A549 (cell line): Measurements from ENCODE around the gene BICD2.

Source experiments
- CTCF ChIP-seq: fragments of >200 bp; sonication (Bioruptor Twin); formaldehyde crosslinking; IDR thresholded peaks from 3 replicates; pipeline ENCODE4 v1.5.1; 2016
- TF ChIP-seq, protein P1 (sequence below): fragments of 250-450 bp; sonication (Bioruptor Pico); IDR thresholded peaks from 2 replicates; pipeline ENCODE4 v1.5.0; 2020; ENCODE audit warnings: low read depth, mild to moderate bottlenecking, moderate library complexity
- TF ChIP-seq, protein P2 (sequence below): fragments of 250-450 bp; sonication (Bioruptor Pico); IDR thresholded peaks from 2 replicates; pipeline ENCODE4 v1.5.0; 2021; ENCODE audit warnings: mild to moderate bottlenecking, moderate library complexity, borderline replicate concordance

GRCh38 chr9:92728831-92729734, 35.5 kb downstream of the BICD2 start:
- TF ChIP-seq CTCF = no peak
- TF ChIP-seq, protein P1, sequence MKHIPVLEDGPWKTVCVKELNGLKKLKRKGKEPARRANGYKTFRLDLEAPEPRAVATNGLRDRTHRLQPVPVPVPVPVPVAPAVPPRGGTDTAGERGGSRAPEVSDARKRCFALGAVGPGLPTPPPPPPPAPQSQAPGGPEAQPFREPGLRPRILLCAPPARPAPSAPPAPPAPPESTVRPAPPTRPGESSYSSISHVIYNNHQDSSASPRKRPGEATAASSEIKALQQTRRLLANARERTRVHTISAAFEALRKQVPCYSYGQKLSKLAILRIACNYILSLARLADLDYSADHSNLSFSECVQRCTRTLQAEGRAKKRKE (CRISPR knock-in tag) = no peak
- TF ChIP-seq, protein P2, sequence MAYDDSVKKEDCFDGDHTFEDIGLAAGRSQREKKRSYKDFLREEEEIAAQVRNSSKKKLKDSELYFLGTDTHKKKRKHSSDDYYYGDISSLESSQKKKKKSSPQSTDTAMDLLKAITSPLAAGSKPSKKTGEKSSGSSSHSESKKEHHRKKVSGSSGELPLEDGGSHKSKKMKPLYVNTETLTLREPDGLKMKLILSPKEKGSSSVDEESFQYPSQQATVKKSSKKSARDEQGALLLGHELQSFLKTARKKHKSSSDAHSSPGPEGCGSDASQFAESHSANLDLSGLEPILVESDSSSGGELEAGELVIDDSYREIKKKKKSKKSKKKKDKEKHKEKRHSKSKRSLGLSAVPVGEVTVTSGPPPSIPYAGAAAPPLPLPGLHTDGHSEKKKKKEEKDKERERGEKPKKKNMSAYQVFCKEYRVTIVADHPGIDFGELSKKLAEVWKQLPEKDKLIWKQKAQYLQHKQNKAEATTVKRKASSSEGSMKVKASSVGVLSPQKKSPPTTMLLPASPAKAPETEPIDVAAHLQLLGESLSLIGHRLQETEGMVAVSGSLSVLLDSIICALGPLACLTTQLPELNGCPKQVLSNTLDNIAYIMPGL (CRISPR knock-in tag) = no peak
